Measurements from ENCODE around the gene WDR12.
"Not testable (repeated sequence)": the region's sequence is repeated elsewhere in the genome, so short reads cannot be mapped to it uniquely, and the experiment has no call there.

The WDR12 gene

GRCh38 chr2:202911512-202912341 is at the start of gene WDR12, which contains the start of gene CARF:
Gene WDR12 (minus strand): TSS chr2:202911673. CDS start chr2:202911476, 197 bp downstream.
Gene CARF (plus strand): TSS chr2:202912275. CDS start chr2:202941903, 29,628 bp downstream.
- peak; percentile 90 to 91 for DNase-seq

DNA sequence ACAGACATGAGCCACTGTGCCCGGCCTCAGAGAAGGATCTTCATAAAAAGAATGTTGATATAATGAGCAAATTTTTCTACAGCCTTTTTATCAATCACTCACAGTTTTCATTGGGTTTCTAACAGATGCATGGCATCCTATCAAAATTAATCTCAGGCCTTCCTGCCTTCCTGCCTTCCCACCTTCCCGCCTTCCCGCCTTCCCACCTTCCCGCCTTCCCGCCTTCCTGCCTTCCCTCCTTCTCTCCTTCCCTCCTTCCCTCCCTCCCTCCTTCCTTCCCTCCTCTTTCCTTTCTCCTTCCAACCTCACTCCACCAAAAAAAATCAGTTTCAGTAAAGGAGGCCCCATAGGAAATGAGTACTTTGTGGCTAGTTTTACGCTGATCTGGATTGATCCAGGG is 49.1 kb upstream of the WDR12 start:
- DNase-seq = no peak

DNA sequence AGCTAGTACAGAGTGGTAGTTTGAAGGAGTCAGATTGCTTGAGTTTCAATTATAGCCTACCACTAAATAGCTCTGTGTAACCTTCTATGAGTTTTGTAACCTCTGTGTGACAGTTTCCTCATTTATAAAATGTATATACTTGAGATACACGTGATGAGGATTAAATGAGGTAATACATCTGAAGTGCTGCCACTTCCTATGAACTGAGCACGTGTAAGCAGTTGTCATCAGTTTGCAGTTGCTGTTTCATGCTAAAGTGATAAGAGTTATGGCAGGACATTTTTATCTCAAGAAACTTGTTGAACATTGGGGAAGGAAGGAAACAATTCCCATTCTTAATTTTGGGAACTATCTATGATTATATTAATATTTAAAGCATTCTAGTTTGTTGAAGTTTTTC is 39.1 kb upstream of the WDR12 start:
- DNase-seq = no peak

GRCh38 chr2:202949333-202949732 is 37.9 kb upstream of the WDR12 start:
- not testable (repeated sequence) for DNase-seq

- no peak for DNase-seq
These were observed 34.0 kb upstream of the WDR12 start for GRCh38 chr2:202945497-202945896.

GRCh38 chr2:202944816-202945215 is 33.3 kb upstream of the WDR12 start:
- no peak for DNase-seq

DNA sequence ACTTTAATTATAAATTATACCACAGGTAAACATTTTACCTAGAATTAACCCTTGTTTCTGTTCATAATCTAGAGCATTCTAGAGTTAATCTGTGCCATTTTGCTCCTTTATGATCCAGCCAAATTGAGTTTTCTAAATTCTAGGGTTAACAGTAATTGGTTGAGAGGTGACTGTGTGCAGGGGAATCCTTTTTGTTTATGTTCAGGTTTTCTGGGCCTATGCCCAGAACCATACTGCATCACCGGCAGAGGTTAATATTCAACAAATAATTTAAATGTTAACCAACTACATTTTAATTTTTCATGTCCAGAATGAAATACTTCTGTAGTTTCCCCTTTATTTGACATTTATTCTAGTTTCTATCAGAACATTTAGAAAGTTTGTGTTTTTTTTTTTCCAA is 32.9 kb upstream of the WDR12 start:
- no peak for DNase-seq

DNA sequence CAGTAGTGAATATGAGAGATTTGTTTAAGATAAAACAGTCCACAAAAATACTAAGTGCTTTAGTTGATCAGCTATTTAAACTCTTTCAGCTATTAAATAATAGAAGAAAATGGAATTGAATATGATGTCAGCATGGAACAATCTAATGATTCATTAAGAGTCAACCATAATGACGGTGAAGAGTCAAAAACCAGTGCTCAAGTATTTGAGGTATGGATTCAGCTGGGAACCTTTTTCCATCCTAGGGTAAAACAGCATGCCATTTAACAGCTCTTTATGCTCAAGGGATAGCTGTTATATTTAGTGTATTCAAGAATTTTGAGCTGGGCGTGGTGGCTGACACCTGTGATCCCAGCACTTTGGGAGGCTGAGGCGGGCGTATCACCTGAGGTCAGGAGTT is 30.3 kb upstream of the WDR12 start:
- no peak for DNase-seq

- DNase-seq = no peak
These were observed 27.5 kb upstream of the WDR12 start for GRCh38 chr2:202938960-202939359.

DNA sequence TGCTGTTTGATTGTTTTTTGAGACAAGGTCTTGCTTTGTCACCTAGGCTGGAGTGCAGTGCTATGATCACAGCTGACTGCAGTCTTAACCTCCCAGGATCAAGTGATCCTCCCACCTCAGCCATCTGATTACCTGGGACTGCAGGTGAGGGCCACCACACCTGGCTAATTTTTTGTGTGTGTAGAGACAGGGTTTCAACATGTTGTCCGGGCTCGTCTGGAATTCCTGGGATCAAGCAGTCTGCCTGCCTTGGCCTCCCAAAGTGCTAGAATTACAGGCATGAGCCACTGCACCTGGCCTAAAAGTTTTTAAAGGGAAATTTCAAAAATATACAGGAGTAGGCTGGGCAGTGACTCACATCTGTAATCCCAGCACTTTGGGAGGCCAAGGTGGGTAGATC is 23.0 kb upstream of the WDR12 start:
- DNase-seq = no peak

DNA sequence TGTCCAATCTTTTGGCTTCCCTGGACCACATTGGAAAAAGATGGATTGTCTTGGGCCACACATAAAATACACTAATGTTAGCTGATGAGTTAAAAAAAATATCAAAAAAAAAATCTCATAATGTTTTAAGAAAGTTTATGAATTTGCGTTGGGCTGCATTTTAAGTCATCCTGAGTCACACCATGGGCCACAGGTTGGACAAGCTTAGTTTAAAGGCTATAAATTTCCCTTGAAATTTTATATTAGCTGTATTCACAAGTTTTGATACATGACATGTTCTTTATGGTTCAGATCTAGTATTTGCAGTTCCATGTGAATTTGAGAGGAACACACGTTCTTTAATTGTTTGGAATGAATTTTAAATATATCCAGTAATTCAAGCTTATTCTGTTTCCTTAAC is 22.5 kb upstream of the WDR12 start:
- no peak for DNase-seq

- DNase-seq = no peak
These were observed 21.7 kb upstream of the WDR12 start for GRCh38 chr2:202933139-202933510.

- no peak for DNase-seq
These were observed 21.1 kb upstream of the WDR12 start for GRCh38 chr2:202932425-202933138.

- DNase-seq = no peak
These were observed 7.4 kb upstream of the WDR12 start for GRCh38 chr2:202918860-202919259.

DNA sequence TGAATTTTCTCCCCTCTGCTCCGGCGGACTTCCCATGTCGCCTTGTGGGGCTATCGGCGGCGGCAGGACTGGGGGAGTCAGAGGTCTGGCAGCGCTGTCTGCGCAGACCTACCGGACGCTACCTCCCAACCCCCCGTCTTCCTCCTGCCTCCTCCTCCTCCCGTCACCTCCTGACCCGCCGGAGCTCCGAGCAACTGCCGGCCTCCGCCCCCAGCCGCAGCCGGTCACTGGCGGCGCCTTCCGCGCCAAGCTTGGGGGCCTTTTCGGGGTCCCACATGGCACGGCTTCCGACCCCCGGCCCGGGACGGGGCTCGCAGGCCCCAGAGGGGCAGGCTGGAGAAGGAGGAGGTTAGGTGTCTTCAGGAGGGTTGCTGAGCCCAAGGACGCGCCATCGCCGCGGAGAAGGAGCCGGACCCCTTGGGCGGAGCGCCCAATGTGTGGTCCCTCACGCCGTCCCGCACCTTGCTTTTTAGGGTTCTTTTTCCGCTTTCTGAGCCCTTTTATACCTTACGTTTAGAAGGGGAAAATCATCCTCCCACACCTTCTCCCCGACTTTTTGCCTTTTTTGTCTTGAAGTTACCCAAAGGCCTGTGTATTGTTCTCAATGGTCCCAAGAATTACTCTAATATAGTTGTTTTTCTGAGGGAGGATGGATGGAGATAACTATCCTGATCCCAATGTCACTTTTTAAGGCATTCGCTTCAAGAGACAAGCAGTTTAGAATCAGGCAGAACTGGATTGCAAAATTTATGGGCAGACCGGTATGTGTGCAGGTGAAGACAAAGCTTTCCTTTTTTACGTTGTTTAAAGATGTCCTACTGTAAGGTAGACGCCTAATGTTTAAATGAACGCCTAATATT is 1.1 kb upstream of the WDR12 start:
- not testable (repeated sequence) for DNase-seq

- no peak for DNase-seq
These were observed 316 bp downstream of the WDR12 start for GRCh38 chr2:202911203-202911511.

- no peak for DNase-seq
These were observed 775 bp downstream of the WDR12 start for GRCh38 chr2:202910698-202911097.

DNA sequence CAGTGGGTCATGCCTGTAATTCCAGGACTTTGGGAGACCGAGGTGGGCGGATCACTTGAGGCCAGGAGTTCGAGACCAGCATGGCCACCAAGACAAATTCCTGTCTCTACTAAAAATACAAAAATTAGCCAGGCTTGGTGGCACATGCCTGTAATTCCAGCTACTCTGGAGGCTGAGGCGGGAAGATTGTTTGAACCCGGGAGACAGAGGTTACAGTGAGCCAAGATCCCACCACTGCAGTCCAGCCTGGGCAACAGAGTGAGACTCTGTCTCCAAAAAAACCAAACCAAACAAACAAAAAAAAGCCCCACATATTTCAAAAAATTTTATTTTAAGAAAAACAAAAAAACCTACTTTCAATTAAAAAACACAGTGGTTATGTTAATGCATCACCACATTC is 1.2 kb downstream of the WDR12 start:
- DNase-seq = not testable (repeated sequence)

DNA sequence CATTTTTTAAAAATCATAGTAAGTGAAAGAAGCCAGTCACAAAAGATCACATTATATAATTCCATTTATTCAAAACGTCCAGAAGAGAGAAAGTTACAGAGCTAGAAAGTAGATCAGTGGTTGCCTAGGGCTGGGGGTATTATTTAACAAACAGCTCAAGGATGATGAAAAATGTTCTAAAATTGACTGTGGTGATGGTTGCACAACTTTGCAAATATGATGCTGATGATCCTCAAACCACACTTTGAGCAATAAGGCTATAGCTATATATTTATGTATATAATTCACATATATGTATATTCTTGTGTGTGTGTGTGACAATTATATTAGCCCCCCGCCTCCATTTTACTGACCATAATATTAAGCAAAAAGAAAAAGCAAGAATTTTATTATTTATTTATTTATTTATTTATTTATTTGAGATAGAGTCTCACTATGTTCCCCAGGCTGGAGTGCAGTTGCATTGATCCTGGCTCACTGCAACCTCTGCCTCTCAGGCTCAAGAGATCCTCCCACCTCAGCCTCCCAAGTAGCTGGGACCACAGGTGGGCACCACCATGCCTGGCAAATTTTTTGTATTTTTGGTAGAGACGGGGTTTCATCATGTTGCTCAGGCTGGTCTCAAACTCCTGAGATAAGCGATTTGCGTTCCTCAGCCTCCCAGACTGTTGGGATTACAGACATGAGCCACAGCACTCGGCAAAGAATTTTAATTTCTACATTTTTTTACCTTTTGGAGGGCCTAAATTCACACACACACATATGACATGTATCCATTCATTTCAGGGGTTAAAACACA is 1.9 kb downstream of the WDR12 start:
- no peak for DNase-seq

DNA sequence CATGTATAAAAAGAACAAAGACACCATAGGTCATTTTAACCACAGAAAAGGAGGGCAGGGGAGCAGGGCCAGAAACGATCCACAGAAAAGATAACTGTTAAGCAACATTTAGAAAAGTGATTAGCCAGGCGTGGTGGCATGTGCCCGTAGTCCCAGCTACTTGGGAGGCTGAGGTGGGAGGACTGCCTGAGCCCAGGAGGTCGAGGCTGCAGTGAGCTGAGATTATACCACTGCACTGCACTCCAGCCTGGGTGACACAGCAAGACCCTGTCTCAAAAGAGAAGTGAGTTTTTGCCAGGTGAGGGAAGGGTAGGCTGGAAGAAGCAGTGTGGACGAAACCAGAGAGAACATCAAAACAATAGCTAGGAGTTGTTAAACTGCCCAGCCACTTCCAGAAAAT is 3.3 kb downstream of the WDR12 start:
- no peak for DNase-seq

DNA sequence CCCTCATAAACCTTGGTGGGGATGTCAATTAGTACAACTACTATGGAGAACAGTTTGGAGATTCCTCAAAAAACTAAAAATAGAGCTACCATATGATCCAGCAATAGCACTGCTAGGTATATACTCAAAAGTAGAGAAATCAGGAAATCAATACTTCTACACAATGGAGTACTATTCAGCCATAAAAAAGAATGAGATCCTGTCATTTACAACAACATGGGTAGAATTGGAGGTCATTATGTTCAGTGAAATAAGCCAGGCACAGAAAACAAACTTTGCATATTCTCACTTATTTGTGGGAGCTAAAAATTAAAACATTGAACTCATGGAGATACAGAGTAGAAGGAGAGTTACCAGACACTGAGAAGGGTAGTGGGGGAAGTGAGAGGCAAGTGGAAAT is 6.0 kb downstream of the WDR12 start:
- not testable (repeated sequence) for DNase-seq

- DNase-seq = no peak
These were observed 26.3 kb downstream of the WDR12 start for GRCh38 chr2:202885190-202885589.

Data from activated T-cell treated with anti-CD3 and anti-CD28 coated beads, Interleukin-2, amount 50 U/mL, for 48 hours (primary cell).